ENCODE measurements around the gene HPS4. TPM values are rescaled to one million over a fixed set of nuclear protein-coding genes. Genes with fewer than 3 reads are reported as not detected.

The HPS4 gene
- 40.7 and 41.2 TPM in 2 replicates for total RNA-seq

GRCh38 chr22:26483439-26484359 is at the start of gene HPS4, which contains the start of gene SRRD:
TSS of gene HPS4 (minus strand) at chr22:26483783. CDS start at chr22:26481762, 2,021 bp downstream.
TSS of gene SRRD (plus strand) at chr22:26483877. CDS start at chr22:26483891, 14 bp downstream.

DNA sequence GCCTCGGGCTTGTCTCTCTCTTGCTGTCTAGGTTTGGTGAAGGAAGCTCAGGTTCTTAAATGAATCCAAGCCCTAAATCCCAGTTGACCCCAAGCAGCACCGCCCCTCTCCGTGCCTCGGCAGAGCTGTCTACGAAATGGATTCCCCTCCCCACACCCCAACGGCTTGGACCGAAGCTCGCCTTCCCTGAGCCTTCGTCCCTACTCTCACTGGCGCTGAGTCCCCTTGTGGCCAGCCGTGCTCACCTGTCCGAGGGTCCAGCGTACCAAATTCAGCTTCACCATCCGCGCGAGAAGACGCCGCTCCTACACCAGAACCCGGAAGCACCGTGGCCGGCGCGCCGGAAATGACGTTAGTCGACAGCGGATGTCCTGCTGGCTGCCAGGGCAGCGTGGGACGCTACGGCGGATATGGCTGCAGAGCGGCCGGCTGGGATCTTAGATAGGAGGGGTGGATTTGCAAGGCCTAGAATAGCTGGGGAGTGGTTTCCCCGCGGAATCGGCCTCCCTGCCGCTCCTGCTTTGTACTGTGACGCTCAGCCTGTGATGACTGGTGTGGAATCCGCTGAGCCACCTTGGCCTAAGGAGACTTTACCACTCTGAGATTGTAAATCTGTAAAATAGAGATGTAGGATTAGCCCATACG is 28.7 kb upstream of the HPS4 start, which contains the start of gene TFIP11:
TSS of gene TFIP11 (minus strand) at position 325 of the 645 bp plus-strand sequence. CDS start 2,201 bp downstream, outside the sequence.

DNA sequence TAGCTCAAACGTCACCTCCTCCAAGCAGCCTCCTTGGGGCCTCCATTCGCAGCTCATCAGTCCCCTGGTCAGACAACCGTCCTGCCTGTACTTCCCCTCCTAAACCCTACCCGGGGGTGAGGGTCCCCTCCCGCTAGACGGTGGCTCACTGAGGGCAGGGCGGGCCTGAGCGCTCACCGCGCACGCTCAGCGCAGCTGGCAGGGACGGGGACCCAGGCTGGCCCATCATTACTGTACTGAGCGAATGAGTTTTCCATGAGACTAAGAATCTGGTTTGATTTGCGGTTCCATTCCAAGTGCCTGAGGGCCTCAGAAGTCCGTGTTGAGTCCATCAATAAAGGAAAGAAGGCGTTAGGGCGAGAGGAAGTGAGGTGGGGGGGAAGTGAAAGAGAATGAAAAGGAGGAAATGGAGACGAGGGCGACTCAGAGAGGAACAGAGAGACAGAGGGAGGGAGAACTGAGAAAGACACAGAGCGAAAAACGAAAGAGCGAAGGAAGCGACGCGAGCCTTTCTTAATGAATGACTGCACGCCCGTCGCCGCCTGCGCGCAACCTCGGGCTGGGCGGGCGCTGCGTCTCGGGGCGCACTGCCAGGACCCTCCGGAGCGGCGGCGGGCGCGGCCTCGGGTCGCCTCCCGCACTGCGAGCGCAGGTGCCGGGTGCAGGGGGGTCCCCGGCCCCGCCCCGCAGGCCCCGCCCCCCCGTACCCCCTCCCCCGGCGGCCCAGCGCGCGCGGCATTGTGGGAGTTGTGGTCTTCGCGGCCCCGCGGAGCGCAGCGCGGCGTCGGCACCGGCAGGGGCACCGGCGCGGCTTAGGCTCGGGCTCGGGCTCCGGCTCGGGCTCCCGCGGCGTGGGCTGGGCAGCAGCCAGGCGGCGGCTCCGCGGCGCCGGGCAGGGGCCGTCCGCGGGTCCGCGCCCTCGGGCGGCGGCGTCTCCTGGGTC is 54.8 kb downstream of the HPS4 start, which contains the start of gene ASPHD2:
TSS of gene ASPHD2 (plus strand) at position 746 of the 943 bp plus-strand sequence. CDS start 4,356 bp downstream, outside the sequence.

Other genes starting within 250 kb of the HPS4 start
- 2.7 and 3.4 TPM in 2 replicates for gene ASPHD2, start 54.5 kb downstream of the HPS4 start, total RNA-seq
- 15.7 and 28.0 TPM in 2 replicates for gene SRRD, start 94 bp upstream of the HPS4 start, total RNA-seq
- gene TFIP11, start 28.7 kb upstream of the HPS4 start, total RNA-seq: 37.7 and 46.5 TPM in 2 replicates
- gene TPST2, start 106.3 kb upstream of the HPS4 start, total RNA-seq: 17.4 and 62.4 TPM in 2 replicates
- gene CRYBB1, start 134.2 kb upstream of the HPS4 start, total RNA-seq: not detected in 2 replicates
- gene CRYBA4, start 138.2 kb upstream of the HPS4 start, total RNA-seq: not detected in 2 replicates
- gene MIAT, start 173.8 kb upstream of the HPS4 start, total RNA-seq: 0.34 and 0.57 TPM in 2 replicates